HG02623 (cell line): Measurements from ENCODE around the gene NRP2.

Experiments
- ATAC-seq: cut with Tn5 transposase; IDR thresholded peaks from one replicate; pipeline ENCODE4 v1.9.1; 2021; ENCODE audit warnings: moderate library complexity; ENCODE audit not compliant: unreplicated experiment

Gene NRP2

GRCh38 chr2:205686056-205686782 lies 3.9 kb downstream of the NRP2 start:
- no peak for ATAC-seq

- no peak for ATAC-seq
These were observed 4.7 kb downstream of the NRP2 start for GRCh38 chr2:205686783-205687640.

GRCh38 chr2:205687641-205687956 lies 5.3 kb downstream of the NRP2 start:
- no peak for ATAC-seq

GRCh38 chr2:205688417-205689200 lies 6.3 kb downstream of the NRP2 start:
- ATAC-seq: no peak

GRCh38 chr2:205689820-205690219 lies 7.5 kb downstream of the NRP2 start:
- no peak for ATAC-seq

- no peak for ATAC-seq
These were observed 9.8 kb downstream of the NRP2 start for GRCh38 chr2:205692104-205692503.

GRCh38 chr2:205694256-205694655 lies 12.0 kb downstream of the NRP2 start:
- no peak for ATAC-seq

- no peak for ATAC-seq
These were observed 13.2 kb downstream of the NRP2 start for GRCh38 chr2:205695460-205695991.

- ATAC-seq: no peak
These were observed 14.1 kb downstream of the NRP2 start for GRCh38 chr2:205696331-205696926.

GRCh38 chr2:205696927-205697441 lies 14.7 kb downstream of the NRP2 start:
- no peak for ATAC-seq

GRCh38 chr2:205698286-205699268 lies 16.3 kb downstream of the NRP2 start:
- ATAC-seq: no peak

- ATAC-seq: no peak
These were observed 17.4 kb downstream of the NRP2 start for GRCh38 chr2:205699515-205700289.

GRCh38 chr2:205700331-205701132 lies 18.2 kb downstream of the NRP2 start:
- ATAC-seq: peak; percentile 62

- no peak for ATAC-seq
These were observed 19.2 kb downstream of the NRP2 start for GRCh38 chr2:205701509-205701908.

- no peak for ATAC-seq
These were observed 20.3 kb downstream of the NRP2 start for GRCh38 chr2:205702576-205702975.

GRCh38 chr2:205703471-205704126 lies 21.3 kb downstream of the NRP2 start:
- ATAC-seq: no peak

- ATAC-seq: no peak
These were observed 21.9 kb downstream of the NRP2 start for GRCh38 chr2:205704127-205704741.
